Suppressor macrophage (primary cell): ENCODE measurements around the gene NAT10.
A peak's percentile ranks its signal among the peaks of the same experiment; 100 is the strongest.
"Not testable (repeated sequence)": the region's sequence is repeated elsewhere in the genome, so short reads cannot be mapped to it uniquely, and the experiment has no call there.

Experiments
- DNase-seq, 4 experiments: peaks; one replicate each; pipeline ENCODE4 v3.0.0-alpha.2; 2020 to 2022
- total RNA-seq, 17 experiments: gene quantifications; one replicate each; lab custom pipeline; 2026; ENCODE audit warnings: mixed read lengths in 6 of 17, inconsistent platforms in 3 of 17; lab: John Stamatoyannopoulos, UW

NAT10 gene
- total RNA-seq = 12.3 to 60.5 (median 33.9) reads per million in 17 experiments

DNA sequence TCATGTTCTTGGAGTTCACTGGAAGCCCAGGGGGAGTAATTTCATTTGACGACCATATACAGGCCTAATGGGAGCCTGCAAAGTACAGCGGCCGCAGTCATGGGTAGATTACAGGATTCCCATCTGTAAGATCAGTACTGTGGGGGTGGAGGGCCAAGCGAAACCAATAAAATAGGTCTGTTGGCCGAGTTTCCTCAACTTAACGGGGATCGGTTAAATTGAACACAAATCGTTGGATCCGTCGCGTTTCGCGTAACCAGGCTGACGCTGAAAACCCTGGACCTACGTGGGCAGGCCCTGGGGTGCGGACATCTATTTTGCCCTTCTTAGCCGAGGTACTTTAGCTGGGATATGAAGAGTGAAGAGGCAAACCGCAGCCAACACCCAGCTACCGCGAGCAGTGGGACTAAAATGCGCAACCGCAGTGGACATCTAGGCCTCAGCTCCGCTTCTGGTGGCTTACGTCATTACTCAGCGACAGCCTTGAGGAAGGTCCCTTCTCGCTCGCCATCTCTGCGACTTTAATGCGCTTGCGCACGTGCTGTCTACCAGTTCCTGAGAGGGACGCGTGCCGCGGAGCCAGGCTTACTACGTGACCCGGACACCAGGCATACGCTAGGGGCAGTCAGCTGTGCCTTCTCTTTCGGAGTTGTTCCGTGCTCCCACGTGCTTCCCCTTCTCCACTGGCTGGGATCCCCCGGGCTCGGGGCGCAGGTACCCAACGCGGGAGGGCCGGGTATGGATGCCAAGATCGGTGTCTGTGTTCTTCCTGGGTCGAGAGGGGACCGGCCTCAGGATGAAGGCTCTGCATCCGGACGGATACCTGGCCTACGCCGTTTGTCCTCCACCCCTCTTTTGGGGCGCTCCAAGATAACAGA is at the start of gene NAT10:
Gene NAT10, plus strand, starts transcription at position 551 of the 878 bp plus-strand sequence. CDS start 2,597 bp downstream, outside the sequence.
- DNase-seq = peak; percentile 98 to 100 (median 99)

DNA sequence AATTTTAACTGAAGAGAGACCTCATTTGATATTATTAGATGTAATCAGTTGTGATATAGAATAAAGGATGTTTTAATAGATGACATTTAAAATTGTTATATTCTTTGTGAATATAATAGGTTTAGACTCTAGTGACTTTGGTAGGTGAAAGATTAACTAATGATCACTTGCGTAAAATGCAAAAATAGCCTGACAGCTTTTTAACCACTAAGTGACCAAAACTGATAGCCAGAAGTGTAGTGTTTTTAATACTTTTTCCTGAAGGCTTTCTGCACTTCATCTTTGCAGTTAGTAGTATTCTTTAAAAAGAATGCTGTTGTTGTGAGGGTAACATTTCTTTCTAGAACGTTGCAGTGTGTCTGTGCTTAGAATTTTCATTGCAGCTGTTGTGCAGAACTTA is 48.8 kb upstream of the NAT10 start:
- no peak for DNase-seq

DNA sequence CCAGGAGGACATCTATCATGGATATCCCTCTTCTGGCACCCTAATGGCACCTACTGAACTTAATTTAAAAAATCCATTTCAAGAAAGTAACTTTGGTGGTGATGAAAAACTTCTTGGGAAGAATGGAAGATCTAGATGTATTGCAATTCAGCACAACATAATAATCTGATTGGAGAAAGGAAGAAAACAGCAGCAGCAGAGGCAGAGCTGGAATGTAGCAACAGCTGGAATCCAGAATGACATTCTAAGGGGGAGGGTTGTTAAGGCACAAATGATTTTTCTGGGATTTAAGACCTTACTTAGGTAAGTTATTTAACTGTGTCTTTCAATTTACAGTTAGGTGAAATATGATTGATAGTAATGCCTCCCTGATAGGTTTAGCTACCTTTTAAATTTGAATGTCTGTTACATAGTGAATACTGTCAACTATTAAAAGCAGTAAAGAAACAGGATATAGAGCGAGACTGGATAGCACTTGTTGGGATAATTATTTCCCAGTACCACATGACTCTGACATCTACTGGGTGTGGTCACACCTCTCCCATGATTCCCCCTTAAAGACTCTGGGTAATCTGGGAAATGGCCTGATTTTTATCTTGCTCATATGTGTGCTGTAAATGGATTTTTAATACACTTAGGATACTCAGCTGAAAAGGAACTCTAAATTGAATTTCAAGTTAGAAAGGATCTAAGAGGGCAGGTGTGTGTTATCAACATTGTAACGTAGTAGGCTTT is 42.2 kb upstream of the NAT10 start:
- DNase-seq = no peak

DNA sequence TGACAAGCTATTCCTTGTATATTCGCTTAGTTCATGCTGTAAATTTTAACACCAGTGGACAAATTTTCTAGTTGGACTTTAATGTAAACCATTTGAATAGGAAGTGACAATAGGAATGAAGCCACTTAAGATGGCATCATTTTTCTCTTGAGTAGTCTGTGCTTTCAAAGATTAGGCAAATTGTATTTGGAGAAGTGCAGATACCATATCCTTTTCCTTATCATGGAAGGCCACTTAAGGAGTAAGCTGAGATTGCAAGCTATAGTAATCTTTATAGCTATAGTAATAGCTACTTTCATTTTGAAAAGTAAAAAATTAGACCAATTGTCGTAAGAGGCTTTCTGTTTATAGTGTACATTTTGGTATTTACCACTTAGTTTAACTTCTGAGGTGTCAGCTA is 41.1 kb upstream of the NAT10 start:
- DNase-seq = no peak

DNA sequence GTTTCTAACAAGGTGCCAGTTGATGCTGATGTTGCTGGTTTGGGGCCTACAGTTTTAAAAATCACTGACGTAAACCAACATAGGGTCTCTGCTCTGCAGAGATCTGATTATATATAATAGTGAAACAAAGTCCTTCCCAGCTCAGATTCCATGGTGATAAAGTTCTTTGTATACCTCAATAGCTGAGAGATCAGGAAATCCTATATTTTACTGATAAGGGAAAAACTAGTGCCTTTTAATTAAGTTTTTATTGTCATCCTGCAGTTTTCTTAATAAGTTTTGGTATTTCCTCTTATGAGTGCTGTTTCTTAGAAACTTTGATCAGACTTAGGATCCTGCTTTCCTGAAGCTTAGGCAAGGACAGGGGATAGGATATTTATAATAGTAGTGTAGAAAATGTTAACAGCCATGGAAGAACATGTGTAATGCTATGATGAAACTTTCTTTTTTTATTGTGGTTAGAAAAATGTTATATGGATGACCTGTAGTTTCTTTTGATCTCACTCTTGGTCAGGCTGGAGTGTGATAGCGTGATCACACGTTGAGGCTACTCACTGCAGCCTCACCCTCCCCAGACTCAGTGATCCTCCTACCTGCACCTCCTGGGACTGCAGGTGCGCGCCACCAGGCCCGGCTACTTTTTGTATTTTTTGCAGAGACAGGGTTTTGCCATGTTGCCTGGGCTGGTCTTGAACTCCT is 39.8 kb upstream of the NAT10 start:
- DNase-seq = no peak

DNA sequence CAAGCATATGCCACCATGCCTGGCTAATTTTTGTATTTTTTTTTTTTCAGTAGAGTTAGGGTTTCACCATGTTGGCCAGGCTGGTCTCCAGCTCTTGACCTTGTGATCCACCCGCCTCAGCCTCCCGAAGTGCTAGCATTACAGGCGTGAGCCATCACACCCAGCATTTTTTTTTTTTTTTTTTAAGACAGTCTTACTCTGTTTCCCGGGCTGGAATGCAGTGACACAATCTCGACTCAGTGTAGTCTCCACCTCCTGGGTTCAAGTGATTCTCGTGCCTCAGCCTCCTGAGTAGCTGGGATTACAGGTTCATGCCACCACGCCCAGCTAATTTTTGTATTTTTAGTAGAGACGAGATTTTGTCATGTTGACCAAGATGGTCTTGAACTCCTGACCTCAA is 38.7 kb upstream of the NAT10 start:
- DNase-seq = not testable (repeated sequence)

DNA sequence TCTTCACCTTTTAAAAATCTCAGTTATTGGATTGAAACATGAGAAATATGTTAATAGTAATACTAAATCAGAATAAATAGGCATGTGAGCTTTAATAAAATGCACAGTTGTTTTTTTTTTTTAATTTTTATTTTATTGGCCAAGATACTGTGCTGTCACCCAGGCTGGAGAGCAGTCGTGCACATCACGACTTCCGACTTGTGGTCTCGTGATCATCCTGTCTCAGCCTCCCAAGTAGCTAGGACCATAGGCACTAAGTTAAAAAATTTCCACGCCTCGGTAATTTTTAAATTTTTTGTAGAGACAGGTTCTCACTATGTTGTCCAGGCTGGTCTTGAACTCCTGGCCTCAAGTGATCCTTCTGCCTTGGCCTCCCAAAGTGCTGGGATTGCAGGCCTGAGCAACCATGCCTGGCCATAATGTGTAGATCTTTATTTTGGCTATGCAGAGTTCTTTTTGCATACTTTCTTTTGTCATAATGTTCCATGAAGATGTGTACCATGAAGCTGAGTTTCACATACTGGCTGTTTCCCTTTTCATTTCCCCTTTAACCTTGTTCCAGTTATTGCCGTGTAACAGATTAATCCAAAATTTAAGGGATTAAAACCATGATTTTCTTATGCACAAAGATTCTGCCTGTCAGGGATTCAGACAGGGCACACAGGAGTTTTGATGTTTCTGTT is 37.9 kb upstream of the NAT10 start:
- peak in 2 of 4 experiments; percentile 10 to 21 for DNase-seq

DNA sequence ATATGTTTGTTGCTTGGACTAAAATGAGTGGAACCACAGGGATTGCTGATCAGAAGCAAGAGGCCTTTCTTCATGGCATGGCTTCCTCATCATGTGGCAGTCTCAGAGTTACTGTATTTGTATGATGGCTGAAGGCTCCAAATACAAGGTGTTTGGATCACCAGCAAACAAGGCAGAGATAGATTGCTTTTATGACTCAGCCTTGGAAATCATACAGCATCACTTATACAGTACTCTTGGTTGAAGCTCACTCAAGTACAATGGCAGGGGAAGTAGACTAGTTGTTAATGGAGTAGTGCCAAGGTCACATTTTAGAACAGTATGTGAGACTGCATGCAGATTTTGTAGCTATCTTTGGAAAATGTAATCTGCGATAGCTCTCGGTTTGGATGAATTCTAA is 37.3 kb upstream of the NAT10 start:
- peak in 3 of 4 experiments; percentile 6 to 19 (median 18) for DNase-seq

DNA sequence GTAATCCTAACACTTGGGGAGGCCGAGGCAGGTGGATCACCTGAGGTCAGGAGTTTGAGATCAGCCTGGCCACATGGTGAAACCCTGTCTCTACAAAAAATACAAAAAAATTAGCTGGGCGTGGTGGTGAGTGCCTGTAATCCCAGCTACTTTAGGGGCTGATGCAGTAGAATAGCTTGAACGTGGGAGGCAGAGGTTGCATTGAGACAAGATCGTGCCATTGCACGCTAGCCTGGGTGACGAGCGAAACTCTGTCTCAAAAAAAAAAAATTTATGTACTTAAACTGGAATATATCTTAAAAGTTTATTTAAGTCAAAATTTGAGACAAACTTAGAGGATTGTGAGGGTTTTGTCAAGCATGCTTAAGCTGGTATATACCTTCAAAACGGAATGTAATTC is 34.1 kb upstream of the NAT10 start:
- DNase-seq = not testable (repeated sequence)

DNA sequence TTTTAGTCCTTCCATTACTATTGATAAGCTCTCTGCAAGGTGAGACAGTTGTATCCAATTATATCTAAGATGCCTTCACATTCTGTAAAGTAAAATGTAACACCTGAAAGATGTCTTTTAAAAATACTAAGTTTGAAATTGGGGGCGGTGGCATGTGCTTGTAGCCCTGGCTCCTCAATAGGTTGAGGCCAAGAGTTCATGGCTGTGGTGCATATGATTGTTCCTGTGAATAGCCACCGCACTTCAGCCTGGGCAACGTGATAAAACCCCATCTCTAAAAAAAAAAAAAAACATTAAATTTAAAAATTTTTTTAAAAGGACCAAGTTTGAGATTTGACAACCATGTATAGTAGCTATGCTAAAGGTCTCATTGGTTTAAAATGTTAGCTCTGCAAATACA is 33.4 kb upstream of the NAT10 start:
- no peak for DNase-seq

DNA sequence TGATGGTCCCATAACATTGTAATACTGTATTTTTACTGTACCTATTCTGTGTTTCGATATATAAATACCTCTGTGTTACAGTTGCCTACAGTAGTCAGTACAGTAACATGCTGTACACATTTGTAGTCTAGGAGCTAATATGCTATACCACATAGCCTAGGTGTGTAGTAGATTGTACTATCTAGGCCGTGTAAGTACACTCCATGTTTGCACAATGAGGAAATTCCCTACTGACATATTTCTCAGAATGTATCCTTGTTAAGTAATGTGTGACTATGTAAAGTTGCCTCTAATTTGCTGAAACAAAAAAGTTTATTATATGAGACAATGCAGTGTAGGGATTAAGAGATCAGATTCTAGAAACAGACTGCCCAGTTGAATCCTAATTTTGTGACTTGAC is 32.6 kb upstream of the NAT10 start:
- no peak for DNase-seq

DNA sequence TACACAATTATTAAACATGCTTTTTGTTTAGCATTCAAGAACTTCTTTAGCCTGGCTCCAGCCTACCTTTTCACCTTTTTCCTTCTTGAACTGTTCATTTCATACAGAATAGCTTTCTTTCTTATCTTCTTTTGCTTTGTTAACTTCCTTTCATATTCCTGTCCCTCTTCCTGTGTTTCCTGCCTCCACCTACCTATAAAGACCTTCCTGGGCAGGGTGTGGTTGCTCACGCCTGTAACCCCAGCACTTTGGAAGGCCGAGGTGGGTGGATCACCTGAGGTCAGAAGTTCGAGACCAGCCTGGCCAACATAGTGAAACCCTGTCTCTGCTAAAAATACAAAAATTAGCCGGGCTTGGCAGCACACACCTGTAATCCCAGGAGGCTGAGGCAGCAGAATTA is 31.0 kb upstream of the NAT10 start:
- DNase-seq = no peak

DNA sequence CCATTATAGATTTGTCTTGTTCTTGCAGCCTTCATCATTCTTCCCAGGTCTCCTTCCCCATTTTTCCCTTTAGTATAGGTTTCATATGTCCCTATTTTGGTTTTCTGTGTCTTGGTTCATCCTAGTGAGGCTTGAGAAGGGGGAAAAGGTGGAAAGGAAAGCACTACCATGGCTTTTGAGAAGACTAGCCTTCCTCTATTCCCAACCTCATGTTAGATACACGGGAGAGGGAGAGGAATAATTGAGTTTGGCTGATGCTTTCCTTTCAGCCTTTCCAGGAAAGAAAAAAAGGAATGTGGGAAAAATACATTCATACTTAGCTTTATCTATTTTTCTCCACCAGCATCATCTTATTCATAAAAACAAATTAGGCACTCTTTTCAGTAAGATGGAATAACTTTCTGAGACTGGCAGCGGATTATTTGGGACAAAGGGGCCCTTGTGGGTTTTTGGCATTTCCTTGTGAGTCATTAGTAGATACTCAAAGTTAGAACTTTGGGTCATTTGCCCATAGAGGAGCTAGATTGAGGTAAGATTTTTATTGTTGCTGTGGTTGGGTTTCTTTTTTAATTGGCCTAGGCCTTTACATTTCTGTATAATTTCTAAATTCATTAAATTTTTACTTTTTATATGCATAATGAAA is 30.1 kb upstream of the NAT10 start:
- DNase-seq = no peak

DNA sequence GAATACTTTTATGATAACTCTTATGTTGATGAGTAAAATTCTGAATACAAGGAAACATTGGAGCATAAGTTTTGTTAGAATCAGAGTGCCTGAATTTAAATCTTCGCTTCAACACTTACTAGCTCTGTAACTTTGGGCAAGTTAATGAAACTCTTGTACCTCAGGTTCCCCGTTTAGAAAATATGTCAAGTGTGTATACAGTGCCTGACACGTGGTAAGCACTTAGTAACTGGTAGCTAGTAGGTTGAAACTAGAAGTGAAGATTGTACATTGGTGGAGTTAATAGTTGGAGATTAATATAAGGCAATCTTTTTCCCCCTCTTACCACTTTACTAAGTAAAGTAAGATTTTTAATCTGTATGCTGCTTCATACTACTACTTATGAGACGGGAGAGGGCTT is 24.8 kb upstream of the NAT10 start:
- DNase-seq = no peak

DNA sequence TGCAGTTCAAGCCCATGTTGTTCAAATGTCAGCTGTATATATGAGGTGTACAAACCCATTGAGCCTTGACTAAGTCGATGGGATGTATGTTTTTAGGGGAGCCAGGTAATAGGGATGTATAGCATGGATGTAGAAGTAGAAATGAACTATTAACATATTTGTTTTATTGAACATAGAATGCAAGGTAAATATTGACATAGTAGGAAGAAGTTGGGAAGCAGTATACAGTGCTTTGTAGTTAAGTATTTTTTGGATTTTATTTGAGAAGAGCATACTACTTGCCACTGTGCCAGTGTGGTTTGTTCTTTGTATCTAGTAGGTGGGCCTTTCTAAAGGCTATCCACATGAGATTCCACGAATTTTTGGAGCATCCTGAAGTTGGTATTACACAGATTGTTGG is 20.8 kb upstream of the NAT10 start:
- DNase-seq = no peak

DNA sequence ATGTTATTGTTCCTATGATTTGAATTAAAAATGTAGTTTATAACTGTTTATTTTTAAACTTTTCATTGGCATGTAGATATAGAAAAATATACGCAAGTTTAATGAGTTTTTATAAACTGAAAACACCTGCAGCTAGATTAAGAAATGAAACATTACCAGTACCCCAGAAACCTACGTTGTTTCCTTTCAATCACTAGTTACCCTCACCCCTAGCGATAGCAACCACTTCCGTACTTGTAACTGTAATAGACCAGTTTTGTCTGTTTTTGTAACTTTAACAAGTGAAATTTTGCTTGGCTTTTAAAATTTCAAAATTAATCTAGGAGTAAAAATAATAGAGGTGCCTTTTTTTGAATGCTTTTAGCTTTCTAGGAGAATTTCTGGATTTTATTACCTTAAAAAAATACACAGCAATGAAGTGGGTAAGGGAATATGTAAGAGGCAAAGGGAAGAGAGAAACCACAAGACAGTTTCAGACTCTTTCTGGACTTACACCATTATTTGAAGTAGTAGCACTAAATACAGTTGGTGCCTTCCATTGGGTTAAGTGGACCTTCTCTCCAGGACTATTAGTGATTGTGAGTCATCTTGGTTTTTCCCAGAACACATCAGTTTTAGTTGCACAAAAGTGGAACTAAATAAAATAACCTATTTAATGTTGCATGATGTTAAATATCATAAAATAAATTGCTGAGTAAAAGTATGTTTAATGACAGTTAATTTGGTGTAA is 18.7 kb upstream of the NAT10 start:
- DNase-seq = peak in 2 of 4 experiments; percentile 12 to 30

DNA sequence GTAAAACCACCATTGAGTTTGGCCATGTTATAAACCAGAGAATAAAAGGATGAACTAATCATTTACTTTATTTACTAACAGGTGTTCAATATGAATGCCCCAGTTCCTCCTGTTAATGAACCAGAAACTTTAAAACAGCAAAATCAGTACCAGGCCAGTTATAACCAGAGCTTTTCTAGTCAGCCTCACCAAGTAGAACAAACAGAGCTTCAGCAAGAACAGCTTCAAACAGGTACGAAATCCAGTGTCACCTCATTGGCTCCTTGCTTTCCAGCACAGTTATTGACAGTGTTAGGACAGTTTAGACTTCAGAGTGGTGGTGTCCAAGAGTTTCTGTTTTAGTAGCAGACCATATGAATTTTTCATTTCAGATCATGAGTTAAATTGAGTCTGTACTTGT is 13.6 kb upstream of the NAT10 start:
- DNase-seq = no peak

DNA sequence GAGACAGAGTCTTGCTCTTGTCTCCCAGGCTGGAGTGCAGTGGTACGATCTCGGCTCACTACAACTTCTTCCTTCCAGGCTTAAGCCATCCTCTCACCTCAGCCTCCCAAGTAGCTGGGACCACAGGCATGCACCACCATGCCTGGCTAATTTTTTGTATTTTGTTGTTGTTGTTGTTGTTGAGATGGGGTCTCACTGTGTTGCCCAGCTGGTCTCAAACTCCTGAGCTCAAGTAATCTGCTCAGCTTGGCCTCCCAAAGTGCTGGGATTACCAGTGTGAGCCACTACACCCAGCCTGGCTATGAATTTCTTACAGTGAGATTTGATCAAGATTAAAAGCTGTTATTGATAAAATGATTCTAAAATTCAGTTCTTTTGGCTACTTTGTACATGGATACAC is 10.5 kb upstream of the NAT10 start:
- not testable (repeated sequence) for DNase-seq

DNA sequence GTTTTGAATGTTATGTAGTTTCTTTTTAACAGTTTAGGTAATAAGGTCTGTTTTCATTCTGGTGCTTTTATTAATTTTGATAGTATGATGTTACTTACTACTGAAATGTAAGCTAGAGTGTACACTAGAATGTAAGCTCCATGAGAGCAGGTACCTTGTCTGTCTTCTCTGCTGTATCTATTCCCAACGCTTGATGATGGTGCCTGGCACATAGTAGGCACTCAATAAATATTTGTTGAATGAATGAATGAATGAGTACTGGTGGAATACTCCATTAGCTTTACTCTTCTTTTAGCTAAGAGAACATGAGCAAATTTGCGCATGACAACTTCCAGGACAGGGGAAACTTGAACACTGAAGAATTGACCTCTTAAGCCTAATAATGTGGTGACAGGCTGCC is 6.6 kb upstream of the NAT10 start:
- no peak for DNase-seq

DNA sequence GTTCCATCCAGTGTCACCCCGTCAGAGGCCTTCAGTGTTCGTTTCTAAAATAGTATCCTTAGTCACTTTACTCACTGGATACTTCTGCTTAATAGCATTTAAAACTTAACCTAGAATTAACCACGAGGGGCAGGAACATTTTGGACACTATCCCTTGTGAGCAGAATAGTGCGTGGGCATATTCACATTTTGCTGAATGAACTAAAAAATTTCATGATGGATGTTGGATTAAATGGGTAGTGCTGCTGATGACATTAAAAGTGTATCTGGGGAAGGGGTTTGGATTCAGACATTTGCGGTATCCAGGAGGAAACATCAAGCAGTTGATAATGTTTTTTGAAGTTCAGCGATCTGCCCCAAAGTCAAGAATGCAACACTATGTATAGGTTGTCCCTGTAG is 750 bp upstream of the NAT10 start:
- peak in 2 of 4 experiments; percentile 10 to 36 for DNase-seq

DNA sequence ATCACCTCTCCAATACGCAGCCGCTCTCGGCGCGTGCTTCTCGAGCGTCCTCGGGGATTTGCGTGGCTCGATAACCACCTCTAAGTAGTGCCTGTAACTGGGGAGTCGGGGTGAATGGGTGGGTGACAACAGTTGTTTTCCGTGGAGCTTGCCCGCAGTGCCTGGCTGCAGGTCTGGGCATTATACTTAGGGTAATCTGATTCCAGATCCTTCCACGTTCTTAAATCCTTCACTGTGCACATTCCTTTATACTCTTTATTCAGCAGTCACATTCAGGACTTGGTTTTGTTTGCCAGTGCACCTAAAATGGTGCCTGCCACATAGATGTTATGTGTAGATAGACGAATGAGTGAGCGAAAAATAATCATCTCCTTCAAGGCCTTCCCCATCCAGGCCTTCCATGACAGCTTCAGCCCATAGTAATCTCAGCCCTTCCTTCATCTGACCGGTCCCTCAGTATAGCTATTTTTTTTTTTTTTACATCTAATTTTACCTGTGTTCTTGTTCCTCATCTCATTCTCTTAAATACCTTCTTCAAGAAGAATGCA is 602 bp downstream of the NAT10 start:
- peak in 2 of 4 experiments; percentile 8 for DNase-seq
